ENCODE measurements around the gene CD300C. TPM values are rescaled to one million over a fixed set of nuclear protein-coding genes. Genes with fewer than 3 reads are reported as not detected.

Gene CD300C
- total RNA-seq, 2 donors from 2014 or later, result 0.52 TPM; not detected in 1

GRCh38 chr17:74555427-74555940 lies 9.6 kb upstream of the CD300C start:
- no peaks in the 10 kb centered on the region for H3K4me1 ChIP-seq
- no peaks in the 10 kb centered on the region for H3K27me3 ChIP-seq
- intact Hi-C loops (cut with DNase I), result no loop called here
- 58 to 70% methylated on average over 5 to 7 of the region's 7 CpGs for WGBS, 2 donors
- ATAC-seq, result no peak
- H3K4me3 ChIP-seq, result no peak overlapping the region
- TF ChIP-seq POLR2A (IDR thresholded peaks at IDR 0.05) (no peak), CTCF (IDR thresholded peaks at IDR 0.05) (no peak)
- DNase-seq, result no peak
- no peaks in the 10 kb centered on the region for H3K36me3 ChIP-seq (replicated peaks in 1 of 2; ENCODE audit: insufficient read depth in 1 of 2, low read depth in 2 of 2)
- H3K27ac ChIP-seq, result no peak overlapping the region
- H3K9me3 ChIP-seq, result no peaks in the 10 kb centered on the region

GRCh38 chr17:74554909-74555308 lies 9.0 kb upstream of the CD300C start:
- no peak overlapping the region for H3K27ac ChIP-seq
- 52 to 70% methylated on average over 6 of the region's 6 CpGs for WGBS, 2 donors
- H3K9me3 ChIP-seq, result no peaks in the 10 kb centered on the region
- H3K4me1 ChIP-seq, result no peaks in the 10 kb centered on the region
- ATAC-seq (no peak), DNase-seq (no peak)
- no peaks in the 10 kb centered on the region for H3K36me3 ChIP-seq (replicated peaks in 1 of 2; ENCODE audit: insufficient read depth in 1 of 2, low read depth in 2 of 2)
- intact Hi-C loops (cut with DNase I), result no loop called here
- H3K27me3 ChIP-seq, result no peaks in the 10 kb centered on the region
- no peak overlapping the region for H3K4me3 ChIP-seq
- TF ChIP-seq CTCF (IDR thresholded peaks at IDR 0.05) (no peak), POLR2A (IDR thresholded peaks at IDR 0.05) (no peak)

GRCh38 chr17:74552037-74552436 lies 6.1 kb upstream of the CD300C start:
- no peaks in the 10 kb centered on the region for H3K4me1 ChIP-seq
- TF ChIP-seq POLR2A (IDR thresholded peaks at IDR 0.05), result no peak
- no peak for TF ChIP-seq CTCF (IDR thresholded peaks at IDR 0.05)
- no peaks in the 10 kb centered on the region for H3K9me3 ChIP-seq
- H3K27me3 ChIP-seq, result no peaks in the 10 kb centered on the region
- H3K36me3 ChIP-seq (replicated peaks in 1 of 2; ENCODE audit: insufficient read depth in 1 of 2, low read depth in 2 of 2), result no peaks in the 10 kb centered on the region
- no peak overlapping the region for H3K27ac ChIP-seq
- DNase-seq (no peak), ATAC-seq (no peak)
- 30 to 61% methylated on average over 5 to 7 of the region's 7 CpGs for WGBS, 2 donors
- intact Hi-C loops (cut with DNase I), result no loop called here
- H3K4me3 ChIP-seq, result no peak overlapping the region

DNA sequence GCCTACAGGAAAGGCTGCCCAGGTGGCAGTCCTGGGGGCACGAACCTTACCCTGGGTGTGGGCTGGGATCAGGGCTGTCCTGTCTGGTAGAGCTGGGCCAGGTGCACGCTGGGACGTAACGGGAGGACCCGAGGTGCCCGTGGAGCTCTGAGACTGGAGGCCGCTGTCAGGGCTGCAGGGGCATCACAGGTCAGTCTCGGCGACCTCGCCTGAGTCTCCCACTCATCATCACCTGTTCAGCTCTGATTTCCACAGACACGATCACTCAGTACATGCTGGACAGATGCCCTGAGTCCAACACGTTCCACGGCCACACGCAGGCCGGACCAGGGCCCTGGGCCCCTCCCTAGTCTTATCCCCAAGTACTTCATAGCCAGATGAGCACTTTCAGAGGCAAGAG lies 4.7 kb upstream of the CD300C start:
- no peaks in the 10 kb centered on the region for H3K4me1 ChIP-seq
- WGBS, 2 donors, result 74% methylated on average over 14 of the region's 15 CpGs; no CpG with 5 or more reads in 1 of the 2 donors
- H3K27ac ChIP-seq, result no peak overlapping the region
- ATAC-seq, result no peak
- H3K36me3 ChIP-seq (replicated peaks in 1 of 2; ENCODE audit: insufficient read depth in 1 of 2, low read depth in 2 of 2), result no peaks in the 10 kb centered on the region
- H3K4me3 ChIP-seq, result no peak overlapping the region
- TF ChIP-seq CTCF (IDR thresholded peaks at IDR 0.05) (no peak), POLR2A (IDR thresholded peaks at IDR 0.05) (no peak)
- intact Hi-C loops (cut with DNase I), result no loop called here
- no peak for DNase-seq
- H3K9me3 ChIP-seq, result no peaks in the 10 kb centered on the region
- no peaks in the 10 kb centered on the region for H3K27me3 ChIP-seq

- ATAC-seq, result no peak
- WGBS, 2 donors, result 37 to 54% methylated on average over 5 to 7 of the region's 7 CpGs
- no peaks in the 10 kb centered on the region for H3K9me3 ChIP-seq
- no peaks in the 10 kb centered on the region for H3K4me1 ChIP-seq
- H3K36me3 ChIP-seq (replicated peaks in 1 of 2; ENCODE audit: insufficient read depth in 1 of 2, low read depth in 2 of 2), result no peaks in the 10 kb centered on the region
- no peaks in the 10 kb centered on the region for H3K27me3 ChIP-seq
- intact Hi-C loops (cut with DNase I), result no loop called here
- no peak overlapping the region for H3K27ac ChIP-seq
- TF ChIP-seq POLR2A (IDR thresholded peaks at IDR 0.05) (no peak), CTCF (IDR thresholded peaks at IDR 0.05) (no peak)
- no peak for DNase-seq
- no peak overlapping the region for H3K4me3 ChIP-seq
Observed at GRCh38 chr17:74549343-74549742, 3.4 kb upstream of the CD300C start.

Data from body of pancreas (tissue), 4 donors.